Measurements from ENCODE around the gene PCSK6.

Gene PCSK6

DNA sequence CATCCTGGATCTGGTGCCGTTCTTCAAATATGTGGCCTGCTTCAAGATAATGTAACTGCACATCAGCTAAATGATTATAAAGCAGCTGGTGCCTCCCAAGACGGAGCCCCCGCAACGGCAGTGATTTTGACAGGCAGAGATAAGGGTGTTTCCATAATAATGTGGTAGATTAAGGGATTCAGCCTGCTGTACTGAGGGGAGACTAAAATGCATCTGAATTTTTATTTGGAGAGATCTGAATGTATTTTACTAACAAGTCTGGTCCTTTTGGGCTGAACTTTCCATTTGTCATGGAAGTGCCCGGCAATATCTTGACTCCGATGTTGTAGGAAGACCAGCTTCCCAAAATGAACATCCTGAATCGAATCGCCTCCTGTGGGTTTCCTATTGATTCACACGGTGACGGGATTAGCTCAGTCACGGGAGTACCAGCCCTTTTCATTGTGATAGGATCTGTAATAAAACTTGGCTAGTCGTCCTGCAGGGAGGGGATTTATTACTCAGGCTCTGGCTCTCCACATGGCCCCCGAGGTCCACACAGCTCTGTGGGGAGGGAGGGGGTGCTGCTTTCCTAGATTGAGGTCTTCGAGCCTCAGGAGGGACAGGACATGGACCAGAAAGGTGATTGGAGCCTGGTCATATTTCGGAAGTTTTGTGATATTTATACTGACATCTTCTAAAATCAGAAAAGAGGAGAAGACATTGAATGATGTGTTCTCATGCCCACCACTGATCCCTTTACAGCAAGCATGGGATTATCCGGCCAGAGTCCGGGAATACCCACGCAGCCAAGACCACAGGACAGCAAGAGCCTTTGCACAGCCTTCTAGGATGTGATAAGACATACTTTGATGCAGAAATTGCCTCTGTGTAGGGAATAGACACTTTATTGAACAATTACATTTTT lies 2.5 kb upstream of the PCSK6 start:
- no peaks in the 10 kb centered on the region for H3K36me3 ChIP-seq (replicated peaks)
- H3K27ac ChIP-seq, result no peak overlapping the region
- DNase-seq, result no peak
- in situ Hi-C loops (cut with HindIII; ENCODE audit: low pct_ligation_motif_present, low sequenced_read_pairs), result no loop called here
- H3K27me3 ChIP-seq (replicated peaks), result peaks cover 25% of the 10 kb centered on the region
- TF ChIP-seq, protein P1, sequence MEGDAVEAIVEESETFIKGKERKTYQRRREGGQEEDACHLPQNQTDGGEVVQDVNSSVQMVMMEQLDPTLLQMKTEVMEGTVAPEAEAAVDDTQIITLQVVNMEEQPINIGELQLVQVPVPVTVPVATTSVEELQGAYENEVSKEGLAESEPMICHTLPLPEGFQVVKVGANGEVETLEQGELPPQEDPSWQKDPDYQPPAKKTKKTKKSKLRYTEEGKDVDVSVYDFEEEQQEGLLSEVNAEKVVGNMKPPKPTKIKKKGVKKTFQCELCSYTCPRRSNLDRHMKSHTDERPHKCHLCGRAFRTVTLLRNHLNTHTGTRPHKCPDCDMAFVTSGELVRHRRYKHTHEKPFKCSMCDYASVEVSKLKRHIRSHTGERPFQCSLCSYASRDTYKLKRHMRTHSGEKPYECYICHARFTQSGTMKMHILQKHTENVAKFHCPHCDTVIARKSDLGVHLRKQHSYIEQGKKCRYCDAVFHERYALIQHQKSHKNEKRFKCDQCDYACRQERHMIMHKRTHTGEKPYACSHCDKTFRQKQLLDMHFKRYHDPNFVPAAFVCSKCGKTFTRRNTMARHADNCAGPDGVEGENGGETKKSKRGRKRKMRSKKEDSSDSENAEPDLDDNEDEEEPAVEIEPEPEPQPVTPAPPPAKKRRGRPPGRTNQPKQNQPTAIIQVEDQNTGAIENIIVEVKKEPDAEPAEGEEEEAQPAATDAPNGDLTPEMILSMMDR (IDR thresholded peaks at IDR 0.05; ENCODE audit: low read depth, low read length, missing control alignments), result no peak
- H3K4me3 ChIP-seq (ENCODE audit: low read depth, low read length), result no peak overlapping the region

DNA sequence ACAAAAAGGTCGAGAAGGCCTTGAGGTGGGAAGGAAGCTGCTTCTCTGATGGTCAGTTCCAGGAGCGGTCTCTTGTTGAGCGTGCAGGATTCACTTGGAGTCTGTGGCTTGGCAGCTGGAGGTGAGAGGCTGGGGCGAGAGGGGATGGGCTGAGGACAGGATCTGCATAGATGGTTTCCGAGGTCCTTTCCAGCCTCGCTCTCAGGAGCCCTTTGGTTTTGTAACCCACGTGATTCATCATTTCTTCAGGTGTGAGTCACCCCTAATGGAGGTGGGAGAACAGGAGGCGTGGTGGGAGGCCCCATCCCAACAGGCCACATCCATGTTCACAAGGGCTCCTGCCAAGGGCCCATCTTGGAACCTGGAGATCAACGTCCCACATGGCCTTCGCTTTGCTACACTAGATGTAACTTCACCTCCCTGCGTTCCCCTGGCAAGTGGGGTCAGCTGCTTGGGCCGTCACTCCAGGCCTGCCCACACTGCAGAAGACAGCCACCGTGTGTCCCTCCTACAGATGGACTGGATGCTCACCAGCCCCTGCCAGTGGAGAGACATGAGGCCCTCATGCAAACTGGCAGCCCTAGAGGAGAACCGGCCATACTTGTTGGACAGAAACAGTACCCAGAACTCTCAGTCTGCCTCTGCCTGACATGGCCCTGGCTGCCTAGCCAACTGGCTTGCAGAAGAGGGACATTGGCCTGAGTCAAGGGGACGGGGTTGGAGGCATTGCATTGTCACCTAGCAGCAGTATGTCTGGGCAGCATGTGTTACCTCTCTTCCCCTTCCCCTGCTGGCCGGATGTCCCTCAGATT lies 1.6 kb upstream of the PCSK6 start:
- DNase-seq, result no peak
- in situ Hi-C loops (cut with HindIII; ENCODE audit: low pct_ligation_motif_present, low sequenced_read_pairs), result no loop called here
- TF ChIP-seq, protein P1 (IDR thresholded peaks at IDR 0.05; ENCODE audit: low read depth, low read length, missing control alignments), result no peak
- Histone ChIP-seq H3K27me3 (replicated peaks) (peaks cover 19% of the 10 kb centered on the region), H3K27ac (no peak overlapping the region), H3K4me3 (ENCODE audit: low read depth, low read length) (no peak overlapping the region), H3K36me3 (replicated peaks) (no peaks in the 10 kb centered on the region)

DNA sequence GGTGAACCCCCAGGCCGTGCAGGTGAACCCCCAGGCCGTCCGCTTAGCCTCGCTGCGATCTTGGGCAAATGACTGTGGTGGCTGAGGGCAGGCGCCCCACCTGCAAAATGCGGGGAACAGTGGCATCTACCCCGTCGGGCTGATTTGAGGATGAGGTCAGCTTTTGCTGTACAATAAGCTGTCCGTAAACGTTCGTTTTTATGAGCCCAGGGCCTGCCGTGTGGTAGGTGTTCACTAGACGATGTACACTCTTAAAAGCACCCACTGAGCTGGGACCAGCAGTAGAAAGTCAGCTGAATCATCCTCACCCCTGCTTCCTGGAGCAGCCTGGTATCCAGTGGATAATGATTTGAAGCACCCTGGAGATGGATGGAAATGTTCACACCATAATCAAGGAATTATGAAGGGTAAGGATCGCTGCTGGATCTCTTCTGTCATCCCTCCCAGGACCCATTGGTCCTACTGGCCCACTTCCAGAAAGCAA lies 943 bp upstream of the PCSK6 start:
- H3K36me3 ChIP-seq (replicated peaks), result no peaks in the 10 kb centered on the region
- H3K27me3 ChIP-seq (replicated peaks), result peaks cover 14% of the 10 kb centered on the region
- in situ Hi-C loops (cut with HindIII; ENCODE audit: low pct_ligation_motif_present, low sequenced_read_pairs), result no loop called here
- DNase-seq, result no peak
- no peak overlapping the region for H3K4me3 ChIP-seq (ENCODE audit: low read depth, low read length)
- TF ChIP-seq, protein P1 (IDR thresholded peaks at IDR 0.05; ENCODE audit: low read depth, low read length, missing control alignments), result no peak
- no peak overlapping the region for H3K27ac ChIP-seq

DNA sequence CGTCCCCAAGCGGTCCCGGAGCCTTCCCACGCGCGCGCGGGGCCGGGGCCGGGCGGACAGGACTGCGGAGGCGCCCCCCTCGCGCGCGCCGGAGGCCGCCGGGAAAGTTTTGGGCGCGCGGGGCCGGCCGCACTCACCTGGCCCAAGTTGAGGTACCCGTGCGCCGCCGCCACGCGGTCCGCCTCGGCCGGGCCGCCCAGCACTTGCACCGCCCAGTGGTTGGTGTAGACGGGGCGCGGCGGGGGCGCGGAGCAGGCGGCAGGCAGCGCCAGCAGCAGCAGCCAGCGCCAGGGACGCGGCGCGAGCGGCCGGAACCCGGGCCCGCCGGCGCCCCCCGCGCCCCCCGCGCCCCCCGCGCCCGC lies 289 bp downstream of the PCSK6 start:
- no peak for DNase-seq
- Histone ChIP-seq H3K27me3 (replicated peaks) (peaks cover 11% of the 10 kb centered on the region), H3K4me3 (ENCODE audit: low read depth, low read length) (no peak overlapping the region), H3K36me3 (replicated peaks) (no peaks in the 10 kb centered on the region), H3K27ac (no peak overlapping the region)
- in situ Hi-C loops (cut with HindIII; ENCODE audit: low pct_ligation_motif_present, low sequenced_read_pairs), result no loop called here
- TF ChIP-seq, protein P1 (IDR thresholded peaks at IDR 0.05; ENCODE audit: low read depth, low read length, missing control alignments), result no peak

DNA sequence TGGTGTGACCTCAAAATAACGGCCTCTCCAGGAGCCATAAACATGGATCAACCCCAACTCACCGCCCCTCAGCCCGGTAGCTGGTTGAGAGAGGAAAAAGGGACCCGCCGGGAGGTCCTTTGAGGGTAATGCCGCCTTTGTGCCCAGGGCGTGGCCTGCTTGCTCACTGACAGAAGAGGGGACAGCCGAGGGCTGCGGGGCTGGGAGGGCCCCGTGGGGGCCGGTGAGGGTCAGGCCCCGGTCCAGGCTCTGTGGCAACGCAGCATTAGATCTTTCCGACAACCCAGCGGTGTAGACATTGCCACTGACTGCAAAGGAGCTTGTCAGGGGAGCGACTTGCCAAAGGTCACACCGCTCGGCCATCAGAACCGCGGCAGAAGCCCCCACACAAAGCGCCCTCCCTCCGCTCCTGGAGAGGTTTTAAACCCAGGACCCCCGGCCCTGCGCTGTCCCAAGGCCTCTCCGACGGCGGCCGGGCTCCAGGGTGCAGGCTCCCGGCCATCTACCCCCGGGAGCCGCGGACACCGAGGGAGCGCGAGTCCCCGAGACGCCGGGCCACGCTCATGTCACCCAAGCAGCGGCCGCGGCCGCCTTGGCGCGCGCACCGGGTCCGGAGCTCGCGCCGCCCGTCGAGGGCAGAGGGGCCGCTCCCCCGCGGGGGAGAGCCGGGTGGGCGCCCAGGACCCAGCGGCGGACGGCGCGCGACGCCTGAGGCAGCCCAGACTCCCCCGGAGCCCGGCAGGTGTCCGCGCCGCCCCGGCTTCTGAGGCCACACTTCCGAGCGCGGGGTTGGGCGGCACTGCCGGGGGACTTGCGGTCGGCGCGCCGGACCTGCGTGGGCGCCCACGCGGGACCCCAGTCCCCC lies 975 bp downstream of the PCSK6 start:
- TF ChIP-seq, protein P1 (IDR thresholded peaks at IDR 0.05; ENCODE audit: low read depth, low read length, missing control alignments), result no peak
- H3K27ac ChIP-seq, result no peak overlapping the region
- H3K36me3 ChIP-seq (replicated peaks), result no peaks in the 10 kb centered on the region
- peaks cover 11% of the 10 kb centered on the region for H3K27me3 ChIP-seq (replicated peaks)
- no peak overlapping the region for H3K4me3 ChIP-seq (ENCODE audit: low read depth, low read length)
- in situ Hi-C loops (cut with HindIII; ENCODE audit: low pct_ligation_motif_present, low sequenced_read_pairs), result no loop called here
- no peak for DNase-seq

All from brain microvascular endothelial cell (primary cell).